OCI-LY1 (cell line): ENCODE data around the gene SLC35A3.

Experiments
- CTCF ChIP-seq: fragments of 200-600 bp; sonication (generic), shearing (Covaris generic); IDR thresholded peaks from 2 replicates; pipeline ENCODE4 v1.5.1; 2017; ENCODE audit warnings: mild to moderate bottlenecking, antibody characterized with exemption, low read length, moderate library complexity, mixed read lengths
- EZH2 ChIP-seq: fragments of 200-600 bp; sonication (generic), shearing (Covaris generic); IDR thresholded peaks from 2 replicates; pipeline ENCODE4 v1.8.0; 2017; ENCODE audit warnings: borderline replicate concordance, mixed run types, mild to moderate bottlenecking, antibody characterized with exemption, low read length, moderate library complexity, mixed read lengths

GRCh38 chr1:100009458-100009857 lies 39.7 kb downstream of the SLC35A3 start:
- no peak for TF ChIP-seq CTCF
- TF ChIP-seq EZH2, result no peak
